Colonic mucosa (tissue), 4 donors: ENCODE measurements around the gene WWOX. TPM values are rescaled to one million over a fixed set of nuclear protein-coding genes. Genes with fewer than 3 reads are reported as not detected.

Experiments
- DNase-seq: peaks from one replicate; pipeline ENCODE4 v3.0.0-alpha.2; 2020
- H3K27ac ChIP-seq: fragments of 200-600 bp; one replicate; pipeline ENCODE4 v1.8.0; 2021
- H3K27me3 ChIP-seq: fragments of 200-600 bp; one replicate; pipeline ENCODE4 v1.8.0; 2021
- H3K36me3 ChIP-seq: fragments of 200-600 bp; one replicate; pipeline ENCODE4 v1.8.0; 2021
- H3K4me1 ChIP-seq: fragments of 200-600 bp; one replicate; pipeline ENCODE4 v1.8.0; 2021; ENCODE audit warnings: mild to moderate bottlenecking
- H3K4me3 ChIP-seq: fragments of 200-600 bp; one replicate; pipeline ENCODE4 v1.8.0; 2021
- H3K9ac ChIP-seq, 2 donors: one replicate each; pipeline ENCODE4 v1.7.0; 2013; ENCODE audit warnings: control low read depth in 2 of 2, low read depth in 2 of 2, low read length in 2 of 2
- H3K9me3 ChIP-seq: fragments of 200-600 bp; one replicate; pipeline ENCODE4 v1.8.0; 2021
- CTCF ChIP-seq: fragments of 200-600 bp; IDR thresholded peaks from one replicate; pipeline ENCODE4 v1.8.0; 2022; ENCODE audit warnings: antibody characterized with exemption, mild to moderate bottlenecking
- intact Hi-C: fragments of 100-400 bp; cut with DNase I; formaldehyde crosslinking; loops from one replicate; pipeline ENCODE4 v1.14.1; 2022
- total RNA-seq, 2 donors: library from RNA; stranded (reverse); fragmentation: NEBNext Ultra II Directional in 1 of 2; extraction: Animal tissue kit (Norgen Biotek cat#: 25700) in 1 of 2; gene quantifications; one replicate each; pipeline ENCODE4 v1.2.1, GENCODE V29; 2021
- donor health status: healthy.
- donor health status: DM: no; HTN: no; CAD: no.
- donor health status: DM: no; HTN: no; CAD: no.

The WWOX gene
- total RNA-seq, 2 donors from 2014 or later: 7.2 to 11.0 TPM

DNA sequence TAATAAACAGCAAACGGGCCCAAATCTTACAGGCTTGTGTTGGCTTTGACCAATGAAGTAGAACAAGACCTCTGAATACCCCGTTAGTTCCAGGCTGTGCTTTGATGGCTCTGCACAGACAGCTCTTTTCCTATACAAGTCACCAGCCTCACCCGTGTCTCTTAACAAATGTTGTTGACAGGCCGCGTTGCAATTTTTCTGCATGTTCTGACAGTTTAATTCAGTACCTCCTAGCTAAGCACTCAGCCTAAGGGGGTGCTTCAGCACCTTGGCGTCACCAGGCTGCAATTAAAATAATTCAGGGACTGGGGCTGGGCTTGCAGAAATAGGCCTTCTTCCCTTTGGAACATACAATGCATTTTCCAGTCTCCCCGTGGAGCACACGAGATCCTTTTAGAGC lies 1001.0 kb downstream of the WWOX start:
- no peak overlapping the region for H3K27ac ChIP-seq
- no peak overlapping the region for H3K9ac ChIP-seq
- no peaks in the 10 kb centered on the region for H3K4me1 ChIP-seq
- no peak for TF ChIP-seq CTCF
- H3K27me3 ChIP-seq: no peaks in the 10 kb centered on the region
- no peak overlapping the region for H3K4me3 ChIP-seq
- intact Hi-C loops: no loop called here
- DNase-seq: no peak
- no peaks in the 10 kb centered on the region for H3K9me3 ChIP-seq
- H3K36me3 ChIP-seq: no peaks in the 10 kb centered on the region

GRCh38 chr16:79101491-79101890 lies 1002.0 kb downstream of the WWOX start:
- H3K4me3 ChIP-seq: no peak overlapping the region
- H3K4me1 ChIP-seq: no peaks in the 10 kb centered on the region
- no peaks in the 10 kb centered on the region for H3K36me3 ChIP-seq
- H3K9me3 ChIP-seq: no peaks in the 10 kb centered on the region
- H3K27ac ChIP-seq: no peak overlapping the region
- no peak for DNase-seq
- no peak overlapping the region for H3K9ac ChIP-seq
- TF ChIP-seq CTCF: no peak
- intact Hi-C loops: no loop called here
- no peaks in the 10 kb centered on the region for H3K27me3 ChIP-seq

- TF ChIP-seq CTCF: no peak
- DNase-seq: no peak
- Histone ChIP-seq H3K9me3 (no peaks in the 10 kb centered on the region), H3K9ac (no peak overlapping the region), H3K36me3 (no peaks in the 10 kb centered on the region), H3K27me3 (no peaks in the 10 kb centered on the region), H3K4me3 (no peak overlapping the region), H3K4me1 (no peaks in the 10 kb centered on the region), H3K27ac (no peak overlapping the region)
- intact Hi-C loops: no loop called here
Observed at GRCh38 chr16:79104567-79104966, 1005.1 kb downstream of the WWOX start.

DNA sequence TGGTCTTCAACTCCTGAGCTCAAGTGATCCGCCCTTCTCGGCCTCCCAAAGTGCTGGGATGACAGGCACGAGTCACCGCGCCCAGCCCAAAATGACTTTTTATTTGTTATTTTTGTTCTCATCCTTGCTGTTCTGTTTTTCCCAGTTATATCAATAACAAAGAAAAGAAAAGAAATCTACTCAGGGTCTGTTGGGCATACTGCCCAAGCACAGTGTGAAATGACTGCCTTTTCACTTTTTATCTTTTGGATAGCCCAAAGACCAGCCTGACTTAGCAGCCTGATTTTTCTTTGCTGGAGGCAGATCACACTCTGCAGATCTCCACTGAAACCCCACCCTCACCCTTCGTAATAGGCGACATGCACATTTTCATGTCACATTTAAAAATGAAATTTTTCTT lies 1007.8 kb downstream of the WWOX start:
- intact Hi-C loops: no loop called here
- H3K4me1 ChIP-seq: no peaks in the 10 kb centered on the region
- TF ChIP-seq CTCF: no peak

GRCh38 chr16:79109771-79110170 lies 1010.3 kb downstream of the WWOX start:
- intact Hi-C loops: no loop called here
- TF ChIP-seq CTCF: no peak
- H3K9me3 ChIP-seq: no peaks in the 10 kb centered on the region
- H3K4me3 ChIP-seq: no peak overlapping the region
- H3K27ac ChIP-seq: no peak overlapping the region
- no peaks in the 10 kb centered on the region for H3K4me1 ChIP-seq
- DNase-seq: no peak
- H3K36me3 ChIP-seq: no peaks in the 10 kb centered on the region
- no peak overlapping the region for H3K9ac ChIP-seq
- no peaks in the 10 kb centered on the region for H3K27me3 ChIP-seq

More for the DNA sequence above, 1007.8 kb downstream of the WWOX start:
- Histone ChIP-seq H3K9ac (no peak overlapping the region), H3K27ac (no peak overlapping the region), H3K36me3 (no peaks in the 10 kb centered on the region), H3K9me3 (no peaks in the 10 kb centered on the region), H3K27me3 (no peaks in the 10 kb centered on the region), H3K4me3 (no peak overlapping the region)
- DNase-seq: no peak

DNA sequence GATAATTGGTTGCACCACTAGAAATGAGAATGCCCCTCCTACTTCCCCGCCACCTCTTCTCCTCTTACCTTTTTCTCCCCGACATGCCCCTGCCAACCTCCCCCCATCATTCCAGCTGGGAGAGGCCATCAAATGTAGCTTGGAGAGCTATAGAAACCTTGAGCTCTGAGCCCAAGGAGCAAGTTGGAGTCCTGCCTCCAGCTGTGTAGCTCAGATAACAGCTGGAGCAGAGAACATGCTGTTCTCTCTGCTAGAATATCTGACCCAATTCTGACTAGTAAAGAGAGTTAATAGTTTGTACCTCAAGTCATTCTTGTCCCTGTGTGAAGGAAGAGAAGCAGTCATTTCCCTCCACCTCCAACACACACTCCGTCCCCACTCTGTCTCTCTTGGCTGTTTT lies 1010.8 kb downstream of the WWOX start:
- H3K9me3 ChIP-seq: no peaks in the 10 kb centered on the region
- intact Hi-C loops: no loop called here
- no peak for DNase-seq
- no peak for TF ChIP-seq CTCF
- no peaks in the 10 kb centered on the region for H3K4me1 ChIP-seq
- no peak overlapping the region for H3K9ac ChIP-seq
- no peaks in the 10 kb centered on the region for H3K27me3 ChIP-seq
- H3K27ac ChIP-seq: no peak overlapping the region
- no peak overlapping the region for H3K4me3 ChIP-seq
- no peaks in the 10 kb centered on the region for H3K36me3 ChIP-seq
